Stimulated activated CD8-positive, alpha-beta memory T cell treated with anti-CD3 and anti-CD28 coated beads, Interleukin-12 subunit alpha, Interleukin-12 subunit beta, amount 100 ng/mL, for 24 hours (primary cell): Measurements from ENCODE around the gene LEMD2.

Experiments
- DNase-seq: peaks from one replicate; pipeline ENCODE4 v3.0.0-alpha.2; 2020; ENCODE audit errors: extremely low read depth

The LEMD2 gene

GRCh38 chr6:33794910-33795623 is 6.1 kb upstream of the LEMD2 start:
- DNase-seq: no peak

DNA sequence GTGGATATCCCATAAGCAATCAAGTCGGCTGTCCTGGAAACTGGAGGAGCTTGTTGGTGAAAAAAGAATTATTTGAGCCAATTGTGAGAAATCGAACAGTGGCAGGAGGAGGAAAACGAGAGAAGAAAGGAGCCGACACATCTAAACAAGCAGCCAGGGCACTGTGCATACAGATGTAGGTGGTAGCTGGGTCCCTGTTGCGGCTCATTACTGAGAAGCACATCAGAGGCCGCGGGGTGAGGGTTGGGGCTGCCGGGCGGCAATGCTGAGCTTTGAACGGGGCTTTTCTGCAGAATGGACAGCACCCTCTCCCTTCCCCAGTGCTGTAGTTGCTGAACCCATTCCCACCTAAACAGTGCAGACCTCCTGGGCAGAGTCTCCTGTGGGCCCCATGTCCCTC is 4.1 kb upstream of the LEMD2 start:
- no peak for DNase-seq

GRCh38 chr6:33791620-33792019 is 2.7 kb upstream of the LEMD2 start:
- no peak for DNase-seq

GRCh38 chr6:33790910-33791309 is 2.0 kb upstream of the LEMD2 start:
- no peak for DNase-seq

GRCh38 chr6:33790379-33790778 is 1.4 kb upstream of the LEMD2 start:
- no peak for DNase-seq

- no peak for DNase-seq
Measured at GRCh38 chr6:33789550-33789895, 593 bp upstream of the LEMD2 start.

DNA sequence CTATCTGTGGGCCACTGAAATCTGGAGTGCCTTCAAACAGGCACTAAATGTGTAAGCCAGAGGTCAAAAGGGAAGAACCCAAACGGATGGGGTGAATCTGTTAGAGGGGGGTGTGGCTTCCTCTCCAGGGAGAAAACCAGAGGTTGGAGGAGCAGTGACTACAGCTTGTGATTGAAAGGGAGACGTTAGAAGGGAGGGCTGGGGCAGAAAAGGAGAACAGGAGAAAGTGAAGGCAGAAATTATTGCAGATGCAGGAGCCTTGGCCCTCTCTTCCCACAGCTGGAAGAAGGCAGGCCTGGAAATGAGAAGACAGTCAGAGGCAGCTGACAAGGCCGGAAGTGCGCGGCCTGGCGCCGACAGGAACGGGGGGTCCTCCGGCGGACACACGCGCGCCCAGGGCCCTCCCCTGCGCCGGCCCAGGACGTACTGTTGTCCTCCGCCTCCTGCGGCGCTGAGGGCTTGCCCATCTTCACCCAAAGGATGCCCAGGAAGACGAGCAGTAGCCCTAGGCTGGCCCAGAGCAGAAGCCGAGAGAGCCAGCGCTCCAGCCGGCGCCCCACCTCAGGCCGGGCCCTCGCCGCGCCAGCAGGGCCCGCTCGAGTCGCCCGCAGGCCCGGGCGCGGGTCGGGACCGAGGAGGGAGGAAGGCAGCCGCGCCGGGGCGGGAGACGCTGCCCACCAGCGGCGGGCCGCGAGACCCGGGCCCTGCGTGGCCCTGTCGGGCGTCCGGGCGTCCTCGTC is 806 bp downstream of the LEMD2 start:
- peak; percentile 42 for DNase-seq

- DNase-seq: no peak
Measured at GRCh38 chr6:33787346-33787953, 1.5 kb downstream of the LEMD2 start.

DNA sequence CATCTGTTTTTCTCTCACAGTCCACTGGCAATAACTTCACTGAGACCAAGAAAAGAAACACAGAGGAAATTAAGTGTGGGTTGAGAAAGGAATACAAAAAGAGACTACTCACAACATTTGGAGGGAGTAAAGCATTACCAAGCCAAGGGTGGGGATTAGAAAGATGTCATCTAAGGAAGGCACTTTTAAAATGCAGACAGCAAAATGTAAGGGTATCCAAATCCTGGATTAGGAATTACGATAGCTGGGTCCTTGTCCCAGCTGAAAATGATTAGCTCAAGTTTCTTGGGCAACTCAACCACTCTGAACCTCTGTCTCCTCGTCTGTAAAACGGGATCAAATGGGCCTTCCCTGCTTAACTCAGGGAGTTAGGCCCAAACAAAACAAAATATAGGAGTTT is 2.2 kb downstream of the LEMD2 start:
- no peak for DNase-seq

GRCh38 chr6:33785778-33786177 is 3.2 kb downstream of the LEMD2 start:
- DNase-seq: no peak

GRCh38 chr6:33784787-33785186 is 4.1 kb downstream of the LEMD2 start:
- no peak for DNase-seq

GRCh38 chr6:33783781-33784520 is 5.0 kb downstream of the LEMD2 start:
- no peak for DNase-seq

DNA sequence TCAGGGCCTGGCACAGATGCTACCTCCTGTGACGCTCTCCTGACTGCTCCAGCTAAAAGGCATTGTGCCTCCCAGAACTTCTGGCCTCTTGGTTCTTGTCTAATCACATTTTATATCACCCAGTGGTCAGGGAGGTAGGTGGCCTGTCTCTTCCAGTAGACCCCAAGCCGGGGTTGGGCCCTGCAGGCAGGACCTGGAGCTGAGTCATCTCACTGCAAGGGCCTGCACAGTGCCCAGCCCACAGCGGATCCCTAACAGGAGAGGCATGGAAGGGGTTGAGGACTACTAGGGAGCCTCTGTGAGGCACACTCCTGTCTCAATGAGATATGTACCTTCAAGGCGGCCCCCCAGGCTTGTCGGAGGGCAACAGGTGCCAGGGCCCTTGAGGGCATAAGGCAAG is 6.4 kb downstream of the LEMD2 start:
- DNase-seq: no peak

GRCh38 chr6:33781131-33781975 is 7.6 kb downstream of the LEMD2 start:
- no peak for DNase-seq

DNA sequence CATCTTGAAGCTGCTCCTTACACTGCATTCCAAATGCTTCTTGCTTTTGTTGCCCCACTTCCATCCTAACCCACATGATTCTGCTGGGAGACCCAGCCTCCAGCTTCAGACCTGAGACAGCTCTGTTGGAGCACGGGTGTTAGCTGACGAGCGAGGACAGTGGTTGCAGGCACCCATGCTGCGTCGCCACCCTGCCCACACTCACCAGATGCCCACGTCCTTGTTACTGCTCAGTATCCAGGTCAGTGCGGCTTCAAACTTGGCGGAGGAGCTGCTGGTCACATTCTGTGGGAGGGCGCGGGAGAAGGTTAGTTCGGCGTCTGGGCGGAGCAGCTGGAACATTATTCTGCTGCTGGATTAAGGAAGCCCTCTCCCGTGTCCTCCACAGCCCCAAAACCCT is 9.0 kb downstream of the LEMD2 start:
- no peak for DNase-seq

- DNase-seq: no peak
Measured at GRCh38 chr6:33779290-33779689, 9.6 kb downstream of the LEMD2 start.

DNA sequence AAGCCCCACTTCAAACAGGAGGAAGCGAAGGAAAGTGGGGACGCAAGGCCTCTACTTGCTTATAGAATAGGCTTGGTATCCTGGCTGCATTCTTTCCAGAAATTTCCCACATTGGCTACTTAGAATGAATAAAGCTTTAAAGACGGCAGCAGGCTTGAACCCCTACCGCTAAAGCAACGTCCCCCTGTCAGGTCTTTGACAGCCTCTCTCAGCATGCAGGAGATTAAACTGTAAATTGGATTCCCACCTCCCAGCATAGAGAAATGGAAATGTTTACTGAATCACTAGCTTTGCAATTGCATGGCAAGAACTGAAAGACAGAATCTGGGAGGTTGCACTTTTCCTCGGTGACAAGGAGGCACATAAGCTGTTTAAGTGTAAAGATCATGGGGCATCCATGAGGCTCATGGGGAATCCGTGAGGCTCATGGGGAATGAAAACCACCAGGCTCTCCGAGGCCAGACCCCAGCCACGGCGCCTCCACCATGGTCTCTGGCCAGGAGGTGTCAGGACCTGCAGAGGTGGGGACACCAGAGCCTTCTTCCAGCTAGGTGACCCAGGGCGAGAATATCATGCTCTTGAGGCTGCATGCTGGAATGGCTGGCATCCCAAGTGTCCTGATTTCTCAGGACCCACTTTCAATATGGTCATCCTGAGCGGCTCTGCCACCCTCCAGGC is 10.3 kb downstream of the LEMD2 start:
- no peak for DNase-seq

GRCh38 chr6:33777398-33778388 is 11.2 kb downstream of the LEMD2 start:
- no peak for DNase-seq

GRCh38 chr6:33776764-33777163 is 12.2 kb downstream of the LEMD2 start:
- no peak for DNase-seq

- DNase-seq: no peak
Measured at GRCh38 chr6:33776186-33776585, 12.7 kb downstream of the LEMD2 start.
